A673 (cell line): Measurements from ENCODE around the gene LRP2. TPM values are rescaled to one million over a fixed set of nuclear protein-coding genes. Genes with fewer than 3 reads are reported as not detected.

Experiments
- BruUV-seq: library from RNA; stranded (reverse); fragments of 400-500 nt; replicated peaks from 2 replicates; lab custom pipeline; 2021; lab: Mats Ljungman, UMichigan
- CTCF ChIA-PET: fragments of 300-600 bp; sonication (Branson Sonifier 250); formaldehyde crosslinking; loops from one replicate; lab custom pipeline; 2022; ENCODE audit warnings: antibody characterized with exemption; lab: Charles Lee
- POLR2A ChIA-PET: fragments of 300-600 bp; sonication (Branson Sonifier 250); formaldehyde crosslinking; loops from one replicate; lab custom pipeline; 2022; ENCODE audit warnings: antibody characterized with exemption; ENCODE audit not compliant: low non-redundant PET; lab: Charles Lee
- DNase-seq: peaks from one replicate; pipeline ENCODE4 v3.0.0-alpha.2; 2015; ENCODE audit warnings: low spot score
- H3K27ac ChIP-seq: fragments of 200-600 bp; sonication (generic); 2 replicates; pipeline ENCODE4 v1.5.1; 2016; ENCODE audit warnings: mixed run types, low read depth, mild to moderate bottlenecking, mixed read lengths, antibody characterized with exemption, low read length; ENCODE audit not compliant: poor library complexity, severe bottlenecking
- H3K27me3 ChIP-seq: fragments of 200-600 bp; sonication (generic); replicated peaks from 2 replicates; pipeline ENCODE4 v1.6.1; 2017; ENCODE audit warnings: mixed run types, low read depth, mild to moderate bottlenecking, mixed read lengths, antibody characterized with exemption, low read length; ENCODE audit not compliant: insufficient read depth, poor library complexity
- H3K36me3 ChIP-seq: fragments of 200-600 bp; sonication (generic); 2 replicates; pipeline ENCODE4 v1.6.1; 2016; ENCODE audit warnings: mixed run types, mild to moderate bottlenecking, mixed read lengths, antibody characterized with exemption, low read length; ENCODE audit not compliant: insufficient read depth, poor library complexity, severe bottlenecking
- H3K4me1 ChIP-seq: fragments of 200-600 bp; sonication (generic); 2 replicates; pipeline ENCODE4 v1.6.1; 2017; ENCODE audit warnings: mixed run types, mild to moderate bottlenecking, mixed read lengths, antibody characterized with exemption, low read length; ENCODE audit not compliant: insufficient read depth, poor library complexity, severe bottlenecking
- H3K4me3 ChIP-seq: fragments of 200-600 bp; sonication (generic); 2 replicates; pipeline ENCODE4 v1.5.1; 2016; ENCODE audit warnings: low read depth, mixed run types, mild to moderate bottlenecking, mixed read lengths, low read length; ENCODE audit not compliant: poor library complexity, severe bottlenecking
- H3K9me3 ChIP-seq: fragments of 200-600 bp; sonication (generic); 2 replicates; pipeline ENCODE4 v1.6.1; 2016; ENCODE audit warnings: mixed run types, low read depth, mild to moderate bottlenecking, mixed read lengths, antibody characterized with exemption, low read length; ENCODE audit not compliant: poor library complexity, severe bottlenecking
- EZH2 ChIP-seq: fragments of 200-600 bp; sonication (generic); IDR thresholded peaks from 2 replicates; pipeline ENCODE4 v1.6.1; 2017; ENCODE audit warnings: borderline replicate concordance, low read depth, mild to moderate bottlenecking, mixed read lengths, antibody characterized with exemption, low read length; ENCODE audit not compliant: poor library complexity, severe bottlenecking
- intact Hi-C: fragments of 100-400 bp; cut with micrococcal nuclease; formaldehyde crosslinking; loops from one replicate; pipeline ENCODE4 v1.10.0; 2022; ENCODE audit not compliant: unreplicated experiment
- total RNA-seq: library from RNA; stranded (reverse); gene quantifications from 2 replicates; pipeline ENCODE4 v1.2.3, GENCODE V29; 2021
- TF ChIP-seq, protein P1 (sequence below): fragments of 300-800, 200-600 bp; sonication (generic); conservative IDR thresholded peaks from 2 replicates; pipeline ENCODE4 v1.5.1; 2017; ENCODE audit warnings: low read depth, mild to moderate bottlenecking, antibody characterized with exemption, low read length, moderate library complexity, mixed read lengths

LRP2 gene
- total RNA-seq, 1 experiment from 2014 or later, result 0.26 TPM

DNA sequence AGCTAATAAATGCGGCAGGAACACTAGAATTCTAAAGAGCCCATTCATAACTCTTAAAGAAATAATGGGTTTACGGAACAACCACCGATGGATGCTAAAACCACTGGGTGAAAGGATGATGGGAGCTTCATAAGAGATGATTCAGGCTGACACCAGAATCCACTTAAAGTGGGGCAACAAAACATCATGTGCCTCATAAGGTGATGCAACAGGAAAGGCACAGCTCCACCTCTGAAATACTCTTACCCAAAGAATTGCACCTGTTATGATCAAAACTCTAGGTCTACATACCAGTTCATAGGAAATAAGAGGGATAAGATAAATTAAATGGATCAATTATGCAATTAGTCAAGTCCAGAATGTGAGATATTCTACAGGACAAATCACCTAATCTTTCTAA is 161.6 kb downstream of the LRP2 start:
- no peaks in the 10 kb centered on the region for H3K36me3 ChIP-seq
- no TSS peak for BruUV-seq
- CTCF ChIA-PET, result no interaction called here

DNA sequence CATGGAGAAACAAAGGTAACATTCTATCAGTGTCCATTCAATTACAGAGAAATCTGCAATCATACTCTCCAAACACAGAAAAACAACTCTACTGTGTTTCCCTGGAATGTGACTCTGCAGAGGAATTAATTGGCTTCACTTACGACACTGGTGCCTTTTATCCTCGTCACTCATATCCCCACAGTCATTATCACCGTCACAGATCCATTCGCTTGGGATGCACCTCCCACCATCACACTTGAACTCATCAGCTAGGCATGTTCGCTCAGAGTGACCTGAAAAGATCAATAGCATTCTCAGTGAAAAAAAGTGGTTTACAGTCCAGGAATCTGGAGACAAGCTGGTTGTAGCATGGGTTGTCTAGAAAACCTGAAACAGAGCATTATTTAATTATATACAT is 168.7 kb downstream of the LRP2 start:
- no TSS peak for BruUV-seq
- ChIA-PET CTCF (no interaction called here), POLR2A (no interaction called here)
- intact Hi-C loops, result no loop called here
- H3K4me3 ChIP-seq, result no peak overlapping the region
- H3K4me1 ChIP-seq, result no peaks in the 10 kb centered on the region
- peaks cover 5% of the 10 kb centered on the region for H3K27me3 ChIP-seq
- no peak overlapping the region for H3K27ac ChIP-seq
- H3K36me3 ChIP-seq, result no peaks in the 10 kb centered on the region
- no peaks in the 10 kb centered on the region for H3K9me3 ChIP-seq
- no peak for DNase-seq
- TF ChIP-seq EZH2, result no peak
- TF ChIP-seq, protein P1, sequence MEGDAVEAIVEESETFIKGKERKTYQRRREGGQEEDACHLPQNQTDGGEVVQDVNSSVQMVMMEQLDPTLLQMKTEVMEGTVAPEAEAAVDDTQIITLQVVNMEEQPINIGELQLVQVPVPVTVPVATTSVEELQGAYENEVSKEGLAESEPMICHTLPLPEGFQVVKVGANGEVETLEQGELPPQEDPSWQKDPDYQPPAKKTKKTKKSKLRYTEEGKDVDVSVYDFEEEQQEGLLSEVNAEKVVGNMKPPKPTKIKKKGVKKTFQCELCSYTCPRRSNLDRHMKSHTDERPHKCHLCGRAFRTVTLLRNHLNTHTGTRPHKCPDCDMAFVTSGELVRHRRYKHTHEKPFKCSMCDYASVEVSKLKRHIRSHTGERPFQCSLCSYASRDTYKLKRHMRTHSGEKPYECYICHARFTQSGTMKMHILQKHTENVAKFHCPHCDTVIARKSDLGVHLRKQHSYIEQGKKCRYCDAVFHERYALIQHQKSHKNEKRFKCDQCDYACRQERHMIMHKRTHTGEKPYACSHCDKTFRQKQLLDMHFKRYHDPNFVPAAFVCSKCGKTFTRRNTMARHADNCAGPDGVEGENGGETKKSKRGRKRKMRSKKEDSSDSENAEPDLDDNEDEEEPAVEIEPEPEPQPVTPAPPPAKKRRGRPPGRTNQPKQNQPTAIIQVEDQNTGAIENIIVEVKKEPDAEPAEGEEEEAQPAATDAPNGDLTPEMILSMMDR, result no peak

More for the DNA sequence above, 161.6 kb downstream of the LRP2 start:
- Histone ChIP-seq H3K27me3 (peaks cover 20% of the 10 kb centered on the region), H3K4me3 (no peak overlapping the region), H3K4me1 (no peaks in the 10 kb centered on the region), H3K9me3 (no peaks in the 10 kb centered on the region), H3K27ac (no peak overlapping the region)
- TF ChIP-seq, protein P1, result no peak
- TF ChIP-seq EZH2, result no peak
- POLR2A ChIA-PET, result no interaction called here
- intact Hi-C loops, result no loop called here
- no peak for DNase-seq

DNA sequence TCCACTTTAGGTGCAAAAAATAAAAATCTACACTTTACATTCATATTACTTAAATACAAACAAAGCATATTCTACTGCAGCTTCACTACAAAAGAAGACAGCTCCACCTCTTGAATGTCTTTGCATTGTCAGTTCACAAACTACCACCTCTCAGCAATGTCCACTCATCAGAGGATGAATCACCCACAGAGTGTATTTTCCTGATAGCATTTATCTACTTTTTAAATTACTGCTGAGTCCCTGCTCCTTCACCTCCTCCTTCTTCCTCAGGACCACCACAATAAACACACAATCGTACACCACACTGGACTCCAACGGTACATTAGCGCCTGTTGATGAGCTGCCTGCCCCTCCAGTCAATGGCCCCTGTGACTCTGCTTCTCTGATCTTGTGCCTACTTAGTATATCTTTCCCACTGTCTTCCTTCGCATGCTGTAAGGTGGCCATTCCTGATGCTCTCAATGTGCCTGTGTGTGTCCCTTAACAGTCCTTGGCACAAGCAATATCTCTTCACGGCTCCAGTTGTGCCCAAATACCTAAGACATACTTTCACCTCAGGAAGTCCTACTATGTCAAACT is 172.0 kb downstream of the LRP2 start:
- ChIA-PET POLR2A (no interaction called here), CTCF (no interaction called here)
- intact Hi-C loops, result no loop called here
- peaks cover 5% of the 10 kb centered on the region for H3K27me3 ChIP-seq
- H3K27ac ChIP-seq, result no peak overlapping the region
- no peaks in the 10 kb centered on the region for H3K36me3 ChIP-seq
- no peak for DNase-seq
- no peak overlapping the region for H3K4me3 ChIP-seq
- no peaks in the 10 kb centered on the region for H3K9me3 ChIP-seq
- no TSS peak for BruUV-seq
- TF ChIP-seq EZH2, result no peak
- TF ChIP-seq, protein P1, result no peak
- H3K4me1 ChIP-seq, result no peaks in the 10 kb centered on the region
